IgD-negative memory B cell (primary cell): Measurements from ENCODE around the gene PCDHGA6. TPM values are rescaled to one million over a fixed set of nuclear protein-coding genes. Genes with fewer than 3 reads are reported as not detected.
A peak's percentile ranks its signal among the peaks of the same experiment; 100 is the strongest.
"Not testable (repeated sequence)": the region's sequence is repeated elsewhere in the genome, so short reads cannot be mapped to it uniquely, and the experiment has no call there.

Experiments used
- H3K27ac Mint-ChIP-seq, 3 donors: one replicate each; pipeline ENCODE4 v1.8.0; 2020 to 2022; ENCODE audit warnings: mild to moderate bottlenecking in 3 of 3, mixed read lengths in 3 of 3, moderate library complexity in 1 of 3
- H3K27me3 Mint-ChIP-seq: one replicate; pipeline ENCODE4 v1.8.0; 2021; ENCODE audit warnings: mixed read lengths
- H3K36me3 Mint-ChIP-seq: one replicate; pipeline ENCODE4 v1.8.0; 2020; ENCODE audit warnings: mild to moderate bottlenecking, mixed read lengths
- H3K4me1 Mint-ChIP-seq, 3 donors: one replicate each; pipeline ENCODE4 v1.8.0; 2020 to 2022; ENCODE audit warnings: mixed read lengths in 3 of 3, mild to moderate bottlenecking in 1 of 3
- H3K4me3 Mint-ChIP-seq, 4 donors: one replicate each; pipeline ENCODE4 v1.8.0; 2020 to 2022; ENCODE audit warnings: mild to moderate bottlenecking in 4 of 4, mixed read lengths in 4 of 4, moderate library complexity in 3 of 4
- H3K9me3 Mint-ChIP-seq, 3 donors: one replicate each; pipeline ENCODE4 v1.8.0; 2020 to 2021; ENCODE audit warnings: mixed read lengths in 3 of 3, mild to moderate bottlenecking in 1 of 3
- polyA plus RNA-seq: library from polyadenylated mRNA; unstranded; fragments of 300-500 nt; fragmentation: Illumina TruSeq; gene quantifications from one replicate; pipeline ENCODE4 v1.2.3, GENCODE V29; 2021

Gene PCDHGA6
- polyA plus RNA-seq, 1 donor from 2014 or later, result 0.08 TPM

DNA sequence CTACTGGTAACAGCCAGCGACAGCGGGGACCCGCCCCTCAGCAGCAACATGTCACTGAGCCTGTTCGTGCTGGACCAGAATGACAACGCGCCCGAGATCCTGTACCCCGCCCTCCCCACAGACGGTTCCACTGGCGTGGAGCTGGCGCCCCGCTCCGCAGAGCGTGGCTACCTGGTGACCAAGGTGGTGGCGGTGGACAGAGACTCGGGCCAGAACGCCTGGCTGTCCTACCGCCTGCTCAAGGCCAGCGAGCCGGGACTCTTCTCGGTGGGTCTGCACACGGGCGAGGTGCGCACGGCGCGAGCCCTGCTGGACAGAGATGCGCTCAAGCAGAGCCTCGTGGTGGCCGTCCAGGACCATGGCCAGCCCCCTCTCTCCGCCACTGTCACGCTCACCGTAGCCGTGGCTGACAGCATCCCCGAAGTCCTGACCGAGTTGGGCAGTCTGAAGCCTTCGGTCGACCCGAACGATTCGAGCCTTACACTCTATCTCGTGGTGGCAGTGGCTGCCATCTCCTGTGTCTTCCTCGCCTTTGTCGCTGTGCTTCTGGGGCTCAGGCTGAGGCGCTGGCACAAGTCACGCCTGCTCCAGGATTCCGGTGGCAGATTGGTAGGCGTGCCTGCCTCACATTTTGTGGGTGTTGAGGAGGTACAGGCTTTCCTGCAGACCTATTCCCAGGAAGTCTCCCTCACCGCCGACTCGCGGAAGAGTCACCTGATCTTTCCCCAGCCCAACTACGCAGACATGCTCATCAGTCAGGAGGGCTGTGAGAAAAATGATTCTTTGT lies 20.9 kb downstream of the PCDHGA6 start:
- not testable (repeated sequence) for H3K36me3 Mint-ChIP-seq, H3K4me1 Mint-ChIP-seq
- peaks cover 9 to 29% (median 24%) of the 10 kb centered on the region in 3 donors for H3K9me3 Mint-ChIP-seq
- H3K4me3 Mint-ChIP-seq, result peak overlapping the region in 1 of 4 donors; percentile 17
- H3K27me3 Mint-ChIP-seq, result peaks cover 36% of the 10 kb centered on the region
- H3K27ac Mint-ChIP-seq, result peak overlapping the region in 1 of 3 donors; percentile 83

DNA sequence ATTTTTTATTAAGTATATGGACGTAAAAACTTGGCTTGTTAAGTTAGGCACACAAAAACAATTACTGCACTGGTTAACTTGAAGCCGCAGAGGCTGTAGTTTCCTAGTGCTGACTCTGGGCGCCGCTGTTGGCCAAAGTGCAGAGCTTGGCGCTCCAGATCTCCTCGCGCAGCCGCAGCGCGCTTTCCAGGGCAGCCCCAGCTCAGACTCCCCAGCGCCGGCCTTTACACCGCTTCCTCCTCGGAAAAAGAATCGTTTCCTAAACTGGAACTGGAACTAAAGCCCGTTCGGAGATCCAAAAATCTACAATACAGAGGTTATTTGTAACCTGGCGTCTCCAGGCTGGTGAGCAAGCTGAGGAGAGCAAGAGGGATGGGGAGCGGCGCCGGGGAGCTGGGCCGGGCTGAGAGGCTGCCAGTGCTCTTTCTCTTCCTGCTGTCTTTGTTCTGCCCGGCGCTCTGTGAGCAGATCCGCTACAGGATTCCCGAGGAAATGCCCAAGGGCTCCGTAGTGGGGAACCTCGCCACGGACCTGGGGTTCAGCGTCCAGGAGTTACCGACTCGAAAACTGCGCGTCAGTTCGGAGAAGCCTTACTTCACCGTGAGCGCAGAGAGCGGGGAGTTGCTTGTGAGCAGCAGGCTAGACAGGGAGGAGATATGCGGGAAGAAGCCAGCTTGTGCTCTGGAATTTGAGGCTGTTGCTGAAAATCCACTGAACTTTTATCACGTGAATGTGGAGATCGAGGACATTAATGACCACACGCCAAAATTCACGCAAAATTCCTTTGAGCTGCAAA lies 24.3 kb downstream of the PCDHGA6 start, which contains the start of gene PCDHGB5:
Gene PCDHGB5, plus strand, starts transcription at position 192 of the 796 bp plus-strand sequence. Its CDS starts 181 bp downstream, at position 373.
- H3K27me3 Mint-ChIP-seq, result peaks cover 36% of the 10 kb centered on the region
- H3K36me3 Mint-ChIP-seq, H3K4me1 Mint-ChIP-seq: not testable (repeated sequence)
- H3K27ac Mint-ChIP-seq, result peak within 1 kb of the TSS in 2 of 3 donors; percentile 46 to 67
- H3K9me3 Mint-ChIP-seq, result peaks cover 6 to 37% (median 19%) of the 10 kb centered on the region in 3 donors
- peak within 1 kb of the TSS; percentile 73 to 84 (median 80) for H3K4me3 Mint-ChIP-seq

DNA sequence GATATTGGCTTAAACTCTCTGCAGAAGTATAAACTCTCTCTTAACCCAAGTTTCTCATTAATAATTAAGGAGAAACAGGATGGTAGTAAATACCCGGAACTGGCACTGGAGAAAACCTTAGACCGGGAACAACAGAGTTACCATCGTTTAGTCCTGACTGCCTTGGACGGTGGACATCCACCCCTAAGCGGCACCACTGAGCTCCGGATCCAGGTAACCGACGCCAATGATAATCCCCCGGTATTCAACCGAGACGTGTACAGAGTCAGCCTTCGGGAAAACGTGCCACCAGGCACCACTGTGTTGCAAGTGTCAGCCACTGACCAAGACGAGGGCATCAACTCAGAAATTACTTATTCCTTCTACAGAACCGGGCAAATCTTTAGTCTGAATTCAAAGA lies 24.9 kb downstream of the PCDHGA6 start:
- H3K4me3 Mint-ChIP-seq, result peak overlapping the region in 2 of 4 donors; percentile 8 to 81
- H3K27ac Mint-ChIP-seq, result peak overlapping the region in 2 of 3 donors; percentile 46 to 51
- peaks cover 0 to 3% (median 3%) of the 10 kb centered on the region in 3 donors for H3K4me1 Mint-ChIP-seq
- H3K36me3 Mint-ChIP-seq, result peaks cover 4% of the 10 kb centered on the region
- peaks cover 5 to 35% (median 19%) of the 10 kb centered on the region in 3 donors for H3K9me3 Mint-ChIP-seq
- peaks cover 42% of the 10 kb centered on the region for H3K27me3 Mint-ChIP-seq

DNA sequence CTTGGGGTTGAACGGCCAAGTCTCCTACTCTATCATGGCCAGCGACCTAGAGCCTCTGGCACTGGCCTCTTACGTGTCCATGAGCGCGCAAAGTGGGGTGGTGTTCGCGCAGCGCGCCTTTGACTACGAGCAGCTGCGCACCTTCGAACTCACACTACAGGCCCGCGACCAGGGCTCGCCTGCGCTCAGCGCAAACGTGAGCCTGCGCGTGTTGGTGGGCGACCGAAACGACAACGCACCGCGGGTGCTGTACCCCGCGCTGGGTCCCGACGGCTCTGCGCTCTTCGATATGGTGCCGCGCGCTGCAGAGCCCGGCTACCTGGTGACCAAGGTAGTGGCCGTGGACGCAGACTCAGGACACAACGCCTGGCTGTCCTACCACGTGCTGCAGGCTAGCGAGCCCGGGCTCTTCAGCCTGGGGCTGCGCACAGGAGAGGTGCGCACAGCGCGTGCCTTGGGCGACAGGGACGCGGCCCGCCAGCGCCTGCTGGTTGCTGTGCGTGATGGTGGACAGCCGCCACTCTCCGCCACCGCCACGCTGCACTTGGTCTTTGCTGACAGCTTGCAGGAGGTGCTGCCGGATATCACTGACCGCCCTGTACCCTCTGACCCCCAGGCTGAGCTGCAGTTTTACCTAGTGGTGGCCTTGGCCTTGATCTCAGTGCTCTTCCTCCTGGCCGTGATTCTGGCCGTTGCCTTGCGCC lies 26.0 kb downstream of the PCDHGA6 start:
- Mint-ChIP-seq H3K4me1 (peaks cover 0 to 3% (median 3%) of the 10 kb centered on the region in 3 donors), H3K36me3 (peaks cover 4% of the 10 kb centered on the region), H3K27me3 (peaks cover 46% of the 10 kb centered on the region), H3K4me3 (peak overlapping the region in 3 of 4 donors; percentile 2 to 75 (median 38)), H3K27ac (peak overlapping the region in 2 of 3 donors; percentile 51 to 87), H3K9me3 (peaks cover 4 to 40% (median 21%) of the 10 kb centered on the region in 3 donors)

DNA sequence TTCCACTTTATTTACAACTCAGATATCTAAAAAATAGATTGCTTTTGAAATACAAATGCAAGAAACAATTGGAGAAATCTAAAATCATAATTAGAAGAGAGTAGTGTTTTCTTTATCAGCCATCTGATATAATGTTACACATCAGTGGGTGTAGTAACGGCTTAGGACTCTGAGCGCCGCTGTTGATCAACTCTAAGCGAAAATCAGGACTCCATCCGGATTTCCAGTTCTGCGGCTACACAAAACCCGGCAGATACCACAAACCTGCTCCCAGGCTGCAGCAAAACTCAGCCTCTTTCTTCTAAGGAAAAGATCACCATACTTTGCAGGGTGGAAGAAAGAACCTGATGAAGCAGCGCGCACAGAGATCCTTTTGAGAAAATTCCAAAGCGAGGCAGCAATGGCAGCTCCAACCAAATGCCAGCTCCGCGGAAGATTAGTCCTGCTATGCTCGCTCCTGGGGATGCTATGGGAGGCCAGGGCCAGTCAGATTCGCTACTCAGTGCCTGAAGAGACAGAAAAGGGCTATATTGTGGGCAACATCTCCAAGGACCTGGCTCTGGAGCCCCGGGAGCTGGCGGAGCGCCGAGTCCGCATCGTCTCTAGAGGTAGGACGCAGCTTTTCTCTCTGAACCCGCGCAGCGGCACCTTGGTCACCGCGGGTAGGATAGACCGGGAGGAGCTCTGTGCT lies 29.0 kb downstream of the PCDHGA6 start, which contains the start of gene PCDHGA9:
Gene PCDHGA9, plus strand, starts transcription at position 226 of the 691 bp plus-strand sequence. Its CDS starts 175 bp downstream, at position 401.
- peak within 1 kb of the TSS; percentile 34 to 76 (median 74) for H3K27ac Mint-ChIP-seq
- peaks cover 7 to 32% (median 21%) of the 10 kb centered on the region in 3 donors for H3K9me3 Mint-ChIP-seq
- H3K27me3 Mint-ChIP-seq, result peaks cover 53% of the 10 kb centered on the region
- peak within 1 kb of the TSS; percentile 23 to 93 (median 75) for H3K4me3 Mint-ChIP-seq
- peaks cover 0 to 3% (median 3%) of the 10 kb centered on the region in 3 donors for H3K4me1 Mint-ChIP-seq
- peaks cover 4% of the 10 kb centered on the region for H3K36me3 Mint-ChIP-seq

DNA sequence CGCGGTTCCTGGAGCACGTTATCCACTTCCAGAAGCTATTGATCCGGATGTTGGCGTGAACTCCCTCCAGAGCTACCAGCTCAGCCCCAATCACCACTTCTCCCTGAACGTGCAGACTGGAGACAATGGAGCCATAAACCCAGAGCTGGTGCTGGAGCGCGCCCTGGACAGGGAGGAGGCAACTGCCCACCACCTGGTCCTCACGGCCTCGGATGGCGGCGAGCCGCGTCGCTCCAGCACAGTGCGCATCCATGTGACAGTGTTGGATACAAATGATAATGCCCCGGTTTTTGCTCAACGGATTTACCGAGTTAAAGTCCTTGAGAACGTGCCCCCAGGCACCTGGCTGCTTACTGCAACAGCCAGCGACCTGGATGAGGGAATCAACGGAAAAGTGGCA lies 29.7 kb downstream of the PCDHGA6 start:
- Mint-ChIP-seq H3K9me3 (peaks cover 7 to 36% (median 21%) of the 10 kb centered on the region in 3 donors), H3K4me3 (peak overlapping the region in 2 of 4 donors; percentile 39 to 78), H3K4me1 (peaks cover 0 to 3% (median 3%) of the 10 kb centered on the region in 3 donors), H3K36me3 (peaks cover 4% of the 10 kb centered on the region), H3K27ac (peak overlapping the region in 1 of 3 donors; percentile 74), H3K27me3 (peaks cover 58% of the 10 kb centered on the region)

DNA sequence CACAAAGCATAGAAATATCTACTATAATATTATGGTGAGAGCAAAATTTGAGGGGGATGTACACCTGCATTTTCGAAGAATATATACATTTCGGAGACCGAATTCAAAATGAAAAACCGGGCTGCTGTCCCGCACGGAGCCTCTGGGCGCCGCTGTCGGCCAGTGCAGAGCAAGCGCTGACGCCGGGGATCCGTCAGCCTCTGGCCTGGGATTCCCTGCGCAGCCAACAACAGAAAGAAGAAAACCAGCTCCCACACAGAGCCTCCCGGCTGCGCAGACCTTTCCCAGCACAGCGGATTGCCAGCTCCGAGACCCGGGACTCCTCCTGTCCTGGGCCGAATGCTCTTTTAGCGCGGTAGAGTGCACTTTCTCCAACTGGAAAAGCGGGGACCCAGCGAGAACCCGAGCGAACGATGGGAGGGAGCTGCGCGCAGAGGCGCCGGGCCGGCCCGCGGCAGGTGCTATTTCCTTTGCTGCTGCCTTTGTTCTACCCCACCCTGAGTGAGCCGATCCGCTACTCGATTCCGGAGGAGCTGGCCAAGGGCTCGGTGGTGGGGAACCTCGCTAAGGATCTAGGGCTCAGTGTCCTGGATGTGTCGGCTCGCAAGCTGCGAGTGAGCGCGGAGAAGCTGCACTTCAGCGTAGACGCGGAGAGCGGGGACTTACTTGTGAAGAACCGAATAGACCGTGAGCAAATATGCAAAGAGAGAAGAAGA lies 34.3 kb downstream of the PCDHGA6 start, which contains the start of gene PCDHGB6:
Gene PCDHGB6, plus strand, starts transcription at position 232 of the 716 bp plus-strand sequence. Its CDS starts 182 bp downstream, at position 414.
- not testable (repeated sequence) for H3K4me1 Mint-ChIP-seq, H3K36me3 Mint-ChIP-seq
- Mint-ChIP-seq H3K27me3 (peaks cover 55% of the 10 kb centered on the region), H3K9me3 (peaks cover 6 to 33% (median 19%) of the 10 kb centered on the region in 3 donors), H3K27ac (peak within 1 kb of the TSS; percentile 73 to 86 (median 76)), H3K4me3 (peak within 1 kb of the TSS; percentile 59 to 93 (median 78))

DNA sequence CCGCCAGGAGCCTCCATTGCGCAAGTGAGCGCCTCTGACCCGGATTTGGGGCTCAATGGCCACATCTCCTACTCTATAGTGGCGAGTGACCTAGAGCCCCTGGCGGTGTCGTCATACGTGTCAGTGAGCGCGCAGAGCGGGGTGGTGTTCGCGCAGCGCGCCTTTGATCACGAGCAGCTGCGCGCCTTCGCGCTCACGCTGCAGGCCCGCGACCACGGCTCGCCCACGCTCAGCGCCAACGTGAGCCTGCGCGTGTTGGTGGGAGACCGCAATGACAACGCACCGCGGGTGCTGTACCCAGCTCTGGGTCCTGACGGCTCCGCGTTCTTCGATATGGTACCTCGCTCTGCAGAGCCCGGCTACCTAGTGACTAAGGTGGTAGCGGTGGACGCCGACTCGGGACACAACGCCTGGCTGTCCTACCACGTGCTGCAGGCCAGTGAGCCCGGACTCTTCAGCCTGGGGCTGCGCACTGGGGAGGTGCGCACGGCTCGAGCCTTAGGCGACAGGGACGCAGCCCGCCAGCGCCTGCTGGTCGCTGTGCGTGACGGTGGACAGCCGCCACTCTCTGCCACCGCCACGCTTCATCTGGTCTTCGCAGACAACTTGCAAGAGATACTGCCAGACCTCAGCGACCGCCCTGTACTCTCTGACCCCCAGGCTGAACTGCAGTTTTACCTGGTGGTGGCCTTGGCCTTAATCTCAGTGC lies 36.1 kb downstream of the PCDHGA6 start:
- Mint-ChIP-seq H3K36me3 (peaks cover 6% of the 10 kb centered on the region), H3K9me3 (peaks cover 9 to 34% (median 10%) of the 10 kb centered on the region in 3 donors), H3K4me1 (peaks cover 7 to 13% (median 7%) of the 10 kb centered on the region in 3 donors), H3K27me3 (peaks cover 58% of the 10 kb centered on the region), H3K27ac (peak overlapping the region in 2 of 3 donors; percentile 69 to 76), H3K4me3 (no peak overlapping the region)

DNA sequence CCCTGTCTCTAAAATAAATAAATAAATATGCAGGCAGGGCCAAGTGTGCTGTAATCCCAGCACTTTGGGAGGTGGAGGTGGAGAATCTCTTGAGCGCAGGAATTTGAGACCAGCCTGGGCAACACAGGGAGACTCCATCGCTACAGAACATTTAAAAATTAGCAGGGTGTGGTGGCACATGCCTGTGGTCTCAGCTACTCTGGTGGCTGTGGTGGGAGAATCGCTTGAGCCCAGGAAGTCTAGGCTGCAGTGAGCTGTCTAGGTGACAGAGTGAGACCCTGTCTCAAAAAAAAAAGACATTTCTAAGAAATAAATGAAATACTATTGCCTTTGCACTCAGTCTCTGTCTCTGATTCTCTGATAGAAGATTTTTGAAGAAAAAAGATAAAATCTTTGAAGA lies 37.9 kb downstream of the PCDHGA6 start:
- H3K36me3 Mint-ChIP-seq, result peaks cover 6% of the 10 kb centered on the region
- H3K27me3 Mint-ChIP-seq, result peaks cover 55% of the 10 kb centered on the region
- peaks cover 9 to 42% (median 10%) of the 10 kb centered on the region in 3 donors for H3K9me3 Mint-ChIP-seq
- peak overlapping the region in 2 of 3 donors; percentile 40 to 69 for H3K27ac Mint-ChIP-seq
- peaks cover 10 to 15% (median 14%) of the 10 kb centered on the region in 3 donors for H3K4me1 Mint-ChIP-seq
- H3K4me3 Mint-ChIP-seq, result peak overlapping the region in 1 of 4 donors; percentile 24

DNA sequence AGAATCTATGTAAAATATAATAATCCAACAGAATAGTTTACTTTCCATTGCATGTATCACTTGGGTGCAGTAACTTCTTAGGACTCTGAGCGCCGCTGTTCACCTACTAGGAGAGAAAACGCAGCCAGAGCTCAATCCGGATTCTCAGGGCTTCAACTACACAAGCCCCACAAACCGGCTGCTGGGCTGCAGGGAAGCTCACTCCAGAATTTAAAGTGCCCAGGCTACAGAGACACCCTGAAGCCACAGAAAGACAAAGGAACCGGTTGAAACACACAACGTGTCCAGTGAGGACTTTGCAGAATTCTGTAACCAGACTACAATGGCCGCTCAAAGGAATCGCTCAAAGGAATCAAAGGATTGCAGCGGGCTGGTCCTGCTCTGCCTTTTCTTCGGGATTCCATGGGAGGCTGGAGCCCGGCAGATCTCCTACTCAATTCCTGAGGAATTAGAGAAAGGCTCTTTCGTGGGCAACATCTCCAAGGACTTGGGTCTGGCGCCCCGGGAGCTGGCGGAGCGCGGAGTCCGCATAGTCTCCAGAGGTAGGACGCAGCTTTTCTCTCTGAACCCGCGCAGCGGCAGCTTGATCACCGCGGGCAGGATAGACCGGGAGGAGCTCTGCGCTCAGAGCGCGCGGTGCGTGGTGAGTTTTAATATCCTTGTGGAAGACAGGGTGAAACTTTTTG lies 39.3 kb downstream of the PCDHGA6 start, which contains the start of gene PCDHGA10:
Gene PCDHGA10, plus strand, starts transcription at position 134 of the 686 bp plus-strand sequence. Its CDS starts 189 bp downstream, at position 323.
- Mint-ChIP-seq H3K27me3 (peaks cover 51% of the 10 kb centered on the region), H3K36me3 (peaks cover 6% of the 10 kb centered on the region), H3K4me3 (peak within 1 kb of the TSS; percentile 83 to 99 (median 96)), H3K27ac (peak within 1 kb of the TSS; percentile 40 to 99 (median 88)), H3K9me3 (peaks cover 6 to 39% (median 13%) of the 10 kb centered on the region in 3 donors), H3K4me1 (peaks cover 12 to 17% (median 17%) of the 10 kb centered on the region in 3 donors)

DNA sequence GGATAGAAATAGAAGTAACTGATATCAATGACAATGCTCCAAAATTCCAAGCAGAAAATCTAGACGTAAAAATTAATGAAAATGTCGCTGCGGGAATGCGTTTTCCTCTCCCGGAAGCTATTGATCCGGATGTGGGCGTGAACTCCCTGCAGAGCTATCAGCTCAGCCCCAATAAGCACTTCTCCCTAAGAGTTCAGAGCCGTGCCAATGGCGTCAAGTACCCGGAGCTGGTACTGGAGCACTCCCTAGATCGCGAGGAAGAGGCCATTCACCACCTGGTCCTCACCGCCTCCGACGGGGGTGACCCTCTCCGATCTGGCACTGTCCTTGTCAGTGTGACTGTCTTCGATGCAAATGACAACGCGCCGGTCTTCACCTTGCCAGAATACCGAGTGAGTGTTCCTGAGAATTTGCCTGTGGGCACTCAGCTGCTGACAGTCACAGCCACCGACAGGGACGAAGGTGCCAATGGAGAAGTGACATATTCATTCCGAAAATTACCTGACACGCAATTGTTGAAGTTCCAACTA lies 39.9 kb downstream of the PCDHGA6 start:
- Mint-ChIP-seq H3K4me1 (peaks cover 14 to 19% (median 19%) of the 10 kb centered on the region in 3 donors), H3K36me3 (peaks cover 8% of the 10 kb centered on the region), H3K4me3 (peak overlapping the region; percentile 83 to 99 (median 96)), H3K27ac (peak overlapping the region; percentile 21 to 99 (median 88)), H3K27me3 (peaks cover 51% of the 10 kb centered on the region), H3K9me3 (peaks cover 9 to 40% (median 17%) of the 10 kb centered on the region in 3 donors)
